ENCODE measurements around the gene TMEM18. TPM values are rescaled to one million over a fixed set of nuclear protein-coding genes. Genes with fewer than 3 reads are reported as not detected.

Gene TMEM18
- total RNA-seq, 4 donors from 2014 or later: 15.1 to 20.5 (median 17.1) TPM

DNA sequence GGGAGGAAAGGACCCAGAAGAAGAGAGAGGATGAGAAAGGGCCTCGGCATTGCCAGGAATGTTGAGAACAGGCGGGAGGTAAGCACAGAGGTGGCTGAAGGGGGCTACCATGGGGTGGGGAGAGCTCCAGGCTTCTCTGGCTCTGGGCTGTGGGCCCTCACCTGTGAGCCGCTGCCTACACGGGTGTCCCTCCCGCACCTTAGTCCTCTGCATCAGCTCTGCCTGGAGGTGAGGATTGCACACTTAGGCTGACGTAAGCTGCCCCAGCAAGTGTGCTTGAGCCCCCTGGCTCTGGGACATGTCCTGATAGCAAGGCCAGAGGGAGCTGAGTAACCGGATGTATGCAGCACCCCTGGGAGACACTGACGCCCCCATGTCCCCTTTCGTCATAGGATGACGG is 33.9 kb downstream of the TMEM18 start:
- 68 to 78% methylated on average over 10 of the region's 10 CpGs for WGBS, 2 donors
- DNase-seq (ENCODE audit: low spot score in 2 of 2): peak in 1 of 2 donors; percentile 56
- no peak for TF ChIP-seq POLR2A (IDR thresholded peaks at IDR 0.05)
- TF ChIP-seq, protein P1, sequence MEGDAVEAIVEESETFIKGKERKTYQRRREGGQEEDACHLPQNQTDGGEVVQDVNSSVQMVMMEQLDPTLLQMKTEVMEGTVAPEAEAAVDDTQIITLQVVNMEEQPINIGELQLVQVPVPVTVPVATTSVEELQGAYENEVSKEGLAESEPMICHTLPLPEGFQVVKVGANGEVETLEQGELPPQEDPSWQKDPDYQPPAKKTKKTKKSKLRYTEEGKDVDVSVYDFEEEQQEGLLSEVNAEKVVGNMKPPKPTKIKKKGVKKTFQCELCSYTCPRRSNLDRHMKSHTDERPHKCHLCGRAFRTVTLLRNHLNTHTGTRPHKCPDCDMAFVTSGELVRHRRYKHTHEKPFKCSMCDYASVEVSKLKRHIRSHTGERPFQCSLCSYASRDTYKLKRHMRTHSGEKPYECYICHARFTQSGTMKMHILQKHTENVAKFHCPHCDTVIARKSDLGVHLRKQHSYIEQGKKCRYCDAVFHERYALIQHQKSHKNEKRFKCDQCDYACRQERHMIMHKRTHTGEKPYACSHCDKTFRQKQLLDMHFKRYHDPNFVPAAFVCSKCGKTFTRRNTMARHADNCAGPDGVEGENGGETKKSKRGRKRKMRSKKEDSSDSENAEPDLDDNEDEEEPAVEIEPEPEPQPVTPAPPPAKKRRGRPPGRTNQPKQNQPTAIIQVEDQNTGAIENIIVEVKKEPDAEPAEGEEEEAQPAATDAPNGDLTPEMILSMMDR (IDR thresholded peaks at IDR 0.05): no peak
- intact Hi-C loops (cut with DNase I; ENCODE audit: low total_unique reads): no loop called here
- no peak overlapping the region for H3K4me3 ChIP-seq (ENCODE audit: low read depth, poor library complexity, severe bottlenecking)

DNA sequence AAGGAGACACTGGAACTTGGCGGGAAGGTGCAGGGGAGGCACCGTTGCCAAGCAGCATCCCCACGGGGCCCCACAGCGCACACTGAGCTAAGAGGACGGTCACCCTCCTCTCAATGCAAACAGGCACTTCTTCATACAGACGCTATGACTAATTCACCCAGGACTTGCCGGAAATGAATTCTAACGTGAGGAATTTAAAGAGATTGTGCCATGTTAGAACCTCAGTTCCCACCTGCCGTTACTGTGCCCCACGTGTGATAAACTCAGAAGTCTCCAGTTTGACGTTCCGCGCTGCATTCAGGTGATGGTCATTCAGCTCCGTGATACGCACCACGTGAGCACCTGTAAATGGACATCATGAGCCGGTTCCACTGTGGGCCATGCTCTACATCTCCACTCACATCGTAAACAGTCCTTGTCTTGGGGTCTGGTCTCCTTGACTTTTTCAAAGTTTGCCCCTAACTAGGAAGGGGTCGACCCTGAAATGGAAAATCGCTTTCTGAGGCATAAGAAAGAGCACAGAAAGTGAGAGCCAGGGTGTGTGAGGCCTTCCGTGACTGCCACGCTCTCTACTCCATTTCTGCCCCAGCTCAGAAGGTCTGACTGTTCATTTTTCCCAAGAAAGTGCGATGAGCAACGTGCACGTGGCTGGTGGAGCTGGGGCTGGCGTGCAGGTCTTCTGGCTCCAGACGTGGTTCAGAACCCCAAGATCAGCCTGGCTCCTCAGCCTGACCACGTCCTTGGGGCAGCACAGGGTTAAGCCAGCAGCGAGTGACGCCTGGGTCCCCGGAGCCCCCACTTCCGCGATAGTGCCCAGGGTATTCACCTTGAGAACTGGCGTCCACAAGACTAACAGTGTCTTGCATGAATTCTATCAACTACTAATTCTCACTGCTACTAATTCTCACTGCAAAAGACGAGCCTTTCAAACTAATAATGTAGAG is 35.1 kb downstream of the TMEM18 start:
- H3K4me3 ChIP-seq (ENCODE audit: low read depth, poor library complexity, severe bottlenecking): no peak overlapping the region
- intact Hi-C loops (cut with DNase I; ENCODE audit: low total_unique reads): no loop called here
- WGBS, 2 donors: 86 to 88% methylated on average over 35 of the region's 35 CpGs
- TF ChIP-seq, protein P1 (IDR thresholded peaks at IDR 0.05): no peak
- no peak for TF ChIP-seq POLR2A (IDR thresholded peaks at IDR 0.05)
- DNase-seq (ENCODE audit: low spot score in 2 of 2): peak in 1 of 2 donors; percentile 74

DNA sequence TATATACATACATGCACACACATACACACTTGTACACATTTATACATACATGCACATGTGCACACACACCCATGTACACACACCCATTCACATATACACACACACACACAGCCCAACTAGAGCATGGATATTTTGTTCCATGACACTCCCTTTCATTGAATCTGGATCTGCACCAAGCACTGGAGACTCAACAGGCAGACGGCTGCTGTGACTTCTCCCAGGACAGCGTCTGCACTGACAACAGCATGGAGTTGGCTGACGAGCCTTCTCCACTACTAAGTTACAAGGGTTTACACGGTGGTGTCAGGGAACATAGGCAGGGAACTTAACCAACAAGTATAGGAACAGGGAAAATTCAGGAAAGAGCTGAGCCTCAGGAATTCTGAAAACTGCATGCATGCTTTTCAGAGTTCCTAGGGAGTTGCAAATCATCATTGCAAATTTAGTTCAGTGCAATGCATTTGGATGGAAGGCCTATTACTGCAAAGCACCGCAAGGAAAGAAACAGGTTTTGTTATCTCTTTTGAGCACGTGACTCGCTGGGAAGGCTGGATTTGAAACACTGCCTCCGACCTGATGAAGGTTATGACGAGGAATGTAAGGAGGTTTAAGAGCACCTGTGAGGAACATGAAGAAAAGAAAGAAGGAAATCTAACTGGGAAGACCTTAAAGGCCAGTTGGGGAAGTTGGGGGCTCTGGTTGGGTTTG is 35.9 kb downstream of the TMEM18 start:
- intact Hi-C loops (cut with DNase I; ENCODE audit: low total_unique reads): no loop called here
- no peak for TF ChIP-seq POLR2A (IDR thresholded peaks at IDR 0.05)
- TF ChIP-seq, protein P1 (IDR thresholded peaks at IDR 0.05): no peak
- 58 to 59% methylated on average over 9 of the region's 9 CpGs for WGBS, 2 donors
- peak in 1 of 2 donors; percentile 15 for DNase-seq (ENCODE audit: low spot score in 2 of 2)
- no peak overlapping the region for H3K4me3 ChIP-seq (ENCODE audit: low read depth, poor library complexity, severe bottlenecking)

DNA sequence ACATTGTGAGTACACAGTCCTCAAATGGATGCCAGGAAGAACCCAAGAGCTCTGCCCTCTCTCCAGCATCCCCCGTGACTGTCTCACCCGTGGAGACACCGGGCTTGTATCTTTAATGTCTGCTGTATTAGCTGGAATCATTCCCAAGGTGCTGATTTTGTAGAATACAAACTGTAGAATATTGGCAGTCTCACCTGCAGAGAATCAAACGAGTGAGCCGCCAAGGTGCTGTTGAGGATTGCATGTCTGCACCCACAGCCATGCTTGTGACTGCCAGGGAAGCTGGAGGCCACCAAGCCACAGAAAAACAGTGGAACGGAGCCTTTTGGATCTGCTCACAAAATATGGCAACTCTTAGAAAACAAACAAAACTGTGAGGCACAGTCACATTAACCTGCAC is 37.5 kb downstream of the TMEM18 start:
- WGBS, 2 donors: 67 to 85% methylated on average over 6 of the region's 6 CpGs
- intact Hi-C loops (cut with DNase I; ENCODE audit: low total_unique reads): no loop called here
- H3K4me3 ChIP-seq (ENCODE audit: low read depth, poor library complexity, severe bottlenecking): no peak overlapping the region
- TF ChIP-seq POLR2A (IDR thresholded peaks at IDR 0.05): no peak
- TF ChIP-seq, protein P1 (IDR thresholded peaks at IDR 0.05): no peak
- no peak for DNase-seq (ENCODE audit: low spot score in 2 of 2)

DNA sequence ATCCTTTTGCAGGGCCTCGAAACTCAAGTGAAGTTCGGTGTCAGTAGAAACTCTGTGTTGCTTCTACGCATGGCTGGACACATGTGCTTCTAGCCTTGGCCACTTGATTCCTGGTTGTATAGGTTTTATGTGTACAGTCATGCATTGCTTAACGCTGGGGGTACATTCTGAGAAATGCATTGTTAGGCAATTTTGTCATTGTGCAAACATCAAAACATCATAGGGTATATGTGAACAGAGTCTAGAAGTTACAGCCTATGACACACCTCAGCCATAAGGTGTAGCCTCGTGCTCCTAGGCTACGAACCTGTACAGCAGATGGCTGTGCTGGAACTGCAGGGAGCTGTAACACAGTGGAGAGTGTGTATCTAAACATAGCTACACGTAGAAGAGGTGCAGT is 39.4 kb downstream of the TMEM18 start:
- WGBS, 2 donors: 62 to 73% methylated on average over 7 of the region's 7 CpGs
- intact Hi-C loops (cut with DNase I; ENCODE audit: low total_unique reads): no loop called here
- TF ChIP-seq, protein P1 (IDR thresholded peaks at IDR 0.05): no peak
- TF ChIP-seq POLR2A (IDR thresholded peaks at IDR 0.05): no peak

More for the DNA sequence above, 39.4 kb downstream of the TMEM18 start:
- no peak for DNase-seq (ENCODE audit: low spot score in 2 of 2)
- no peak overlapping the region for H3K4me3 ChIP-seq (ENCODE audit: low read depth, poor library complexity, severe bottlenecking)

Measured in lower leg skin (tissue), 4 donors.